Hematopoietic multipotent progenitor cell treated with erythropoietin and hydrocortisone succinate and interleukin-3 and kit ligand, for 8 days (in vitro differentiated cells): ENCODE measurements around the gene CDC37L1.
A peak's percentile ranks its signal among the peaks of the same experiment; 100 is the strongest.

Source experiments
- DNase-seq: peaks from one replicate; pipeline ENCODE4 v3.0.0-alpha.2; 2015

The CDC37L1 gene

DNA sequence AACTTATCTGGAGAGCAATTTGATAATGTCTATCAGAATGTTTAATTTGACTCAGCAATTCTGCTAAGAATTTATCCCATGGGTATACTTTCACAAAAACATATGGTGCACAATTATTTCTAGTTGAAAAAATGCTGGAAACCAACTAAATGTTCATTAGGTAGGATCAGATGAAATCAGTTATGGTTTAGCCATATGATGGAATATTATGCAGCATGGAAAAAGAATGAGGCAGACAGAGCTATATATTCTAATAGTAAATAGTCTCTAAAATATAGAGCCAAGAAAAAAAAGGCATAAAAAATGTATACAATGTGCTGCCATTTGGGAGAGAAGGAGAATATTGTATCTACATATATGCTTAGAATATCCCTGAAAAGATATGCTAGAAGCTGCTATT, 9.5 kb upstream of the CDC37L1 start:
- DNase-seq: no peak

GRCh38 chr9:4670591-4670990, 8.8 kb upstream of the CDC37L1 start:
- no peak for DNase-seq

DNA sequence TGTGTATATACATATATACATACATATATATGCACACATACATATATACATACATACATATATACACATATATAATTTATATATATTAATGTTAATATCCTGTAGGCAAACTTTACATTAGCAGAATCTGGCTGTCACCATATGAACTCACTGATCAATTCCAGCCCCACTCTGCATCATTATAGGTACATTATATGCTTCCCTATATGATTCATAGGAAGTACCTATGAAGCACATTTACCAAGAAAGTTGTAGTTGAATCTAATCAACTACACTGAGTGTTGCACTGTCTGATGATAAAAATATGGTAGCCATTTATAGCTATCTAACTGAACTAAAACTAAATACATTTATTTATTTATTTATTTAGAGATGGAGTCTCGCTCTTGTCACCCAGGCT, 7.6 kb upstream of the CDC37L1 start:
- DNase-seq: no peak

DNA sequence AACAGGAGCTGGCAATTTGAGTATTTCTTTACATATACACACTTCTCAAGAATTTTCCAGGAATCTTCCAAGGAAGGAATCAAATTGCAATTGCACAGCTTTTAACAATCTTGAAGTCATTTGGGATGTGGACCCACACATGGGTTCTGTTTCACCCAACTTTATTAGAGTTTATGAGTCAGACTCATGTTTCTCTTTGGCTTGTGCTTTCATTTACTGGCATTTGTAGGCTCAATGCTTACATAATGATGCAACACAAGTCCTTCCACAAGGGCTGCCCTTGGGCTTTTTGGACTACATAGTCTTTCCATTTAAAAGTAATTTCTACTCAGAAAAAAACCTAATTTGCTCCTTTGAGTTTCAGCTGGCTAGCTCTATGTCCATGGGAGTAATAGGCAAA, 4.6 kb upstream of the CDC37L1 start:
- DNase-seq: no peak

GRCh38 chr9:4677392-4677791, 2.0 kb upstream of the CDC37L1 start:
- no peak for DNase-seq

DNA sequence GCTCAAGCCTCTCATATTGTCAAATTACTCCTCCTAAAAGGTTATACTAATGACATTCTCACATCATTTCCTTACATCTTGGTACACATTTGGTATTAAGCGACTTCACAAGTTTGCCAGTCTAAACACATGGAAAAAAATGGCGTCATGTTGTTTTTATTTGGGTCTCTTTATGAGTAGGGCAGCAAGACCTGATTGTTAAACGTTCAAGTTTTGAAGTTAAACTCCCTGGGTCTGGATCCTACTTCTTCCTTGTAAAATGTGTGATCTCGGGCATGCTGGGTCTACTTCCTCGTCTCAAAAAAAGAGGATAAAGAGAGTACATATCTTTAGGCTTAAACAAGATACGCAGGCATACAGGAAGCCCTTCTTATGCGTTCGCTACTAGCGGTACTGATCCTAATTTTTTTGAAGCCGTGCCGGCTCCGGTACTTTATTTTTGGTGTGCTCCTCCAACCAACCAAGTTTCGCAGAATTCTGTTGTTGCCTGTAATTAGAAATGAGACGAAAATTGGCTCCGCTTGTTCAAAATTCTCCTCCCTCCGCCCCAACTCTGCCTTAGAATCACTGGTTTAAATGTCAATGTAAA, 596 bp upstream of the CDC37L1 start:
- DNase-seq: peak; percentile 76

GRCh38 chr9:4680173-4680525, 780 bp downstream of the CDC37L1 start:
- peak; percentile 23 for DNase-seq

GRCh38 chr9:4680750-4681149, 1.4 kb downstream of the CDC37L1 start:
- peak; percentile 34 for DNase-seq

DNA sequence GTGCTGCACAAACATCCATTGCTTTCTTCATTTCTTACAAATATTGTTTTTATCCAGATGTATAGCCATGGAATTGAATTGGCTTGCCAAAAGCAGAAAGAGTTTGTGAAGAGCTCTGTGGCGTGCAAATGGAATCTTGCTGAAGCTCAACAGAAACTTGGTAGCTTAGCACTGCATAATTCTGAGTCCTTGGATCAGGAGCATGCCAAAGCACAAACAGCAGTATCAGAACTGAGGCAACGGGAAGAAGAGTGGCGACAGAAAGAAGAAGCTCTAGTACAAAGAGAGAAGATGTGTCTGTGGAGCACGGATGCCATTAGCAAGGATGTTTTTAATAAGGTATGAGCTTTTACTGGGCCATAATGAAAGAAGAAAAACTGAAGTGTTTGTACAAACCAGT, 5.5 kb downstream of the CDC37L1 start:
- DNase-seq: no peak

GRCh38 chr9:4686112-4686511, 6.7 kb downstream of the CDC37L1 start:
- peak; percentile 72 for DNase-seq

DNA sequence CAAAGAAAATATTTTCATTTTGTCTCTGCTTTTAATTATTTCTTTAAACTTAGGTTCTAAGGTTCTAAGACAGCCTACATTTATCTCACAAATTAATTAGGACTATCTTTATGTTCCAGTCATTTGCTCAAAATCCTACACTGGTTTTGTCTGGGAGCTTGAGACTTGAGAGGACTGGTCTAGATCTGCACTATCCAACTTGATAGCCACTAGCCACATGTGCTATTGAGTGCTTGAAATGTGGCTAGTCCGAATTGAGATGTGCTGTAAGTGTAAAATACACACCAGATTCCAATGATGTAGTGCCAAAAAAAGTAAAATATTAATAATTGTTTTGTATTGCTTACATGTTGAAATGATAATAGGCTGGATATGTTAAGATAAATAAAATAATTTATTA, 7.2 kb downstream of the CDC37L1 start:
- peak; percentile 26 for DNase-seq

DNA sequence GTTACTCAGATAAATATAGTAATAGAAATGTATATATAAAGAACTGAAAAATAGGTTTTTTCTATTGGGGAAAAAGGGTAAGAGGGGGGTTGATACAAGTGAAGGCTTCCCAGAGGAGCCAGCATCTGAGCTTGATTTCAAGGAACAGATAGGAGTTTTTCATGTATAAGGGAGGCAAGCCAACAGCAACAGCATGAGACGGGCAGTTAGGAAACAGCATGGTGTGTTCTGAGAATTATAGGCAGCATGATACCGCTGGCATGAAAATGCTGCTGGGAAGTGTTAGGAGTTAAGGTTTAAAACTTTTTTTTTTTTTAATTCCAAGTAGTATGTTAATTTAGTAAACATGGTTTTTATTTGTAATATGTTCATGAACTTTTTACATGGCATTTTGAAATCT, 9.7 kb downstream of the CDC37L1 start:
- DNase-seq: peak; percentile 59

GRCh38 chr9:4689687-4690104, 10.3 kb downstream of the CDC37L1 start:
- no peak for DNase-seq

- DNase-seq: no peak
Measured at GRCh38 chr9:4690144-4690543, 10.8 kb downstream of the CDC37L1 start.

DNA sequence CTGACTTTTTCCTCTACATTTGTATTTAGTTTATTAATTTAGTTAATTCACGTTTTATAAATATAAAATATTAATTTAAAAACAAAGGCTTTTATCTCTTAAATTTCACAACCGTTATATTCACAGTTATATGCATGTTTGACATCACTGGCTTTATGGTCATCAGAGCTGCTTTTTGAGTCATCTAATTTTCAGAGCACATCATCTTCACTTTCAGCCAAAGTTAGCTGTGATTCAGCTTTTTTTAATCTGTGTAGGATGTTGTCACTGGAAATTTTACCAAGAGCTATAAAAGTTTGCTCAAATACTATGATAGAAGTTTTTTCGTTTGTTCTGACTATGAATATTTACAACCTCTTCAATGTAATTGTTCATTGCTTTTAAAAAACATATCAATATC, 12.4 kb downstream of the CDC37L1 start:
- DNase-seq: no peak

GRCh38 chr9:4700091-4700490, 20.7 kb downstream of the CDC37L1 start:
- peak; percentile 36 for DNase-seq

DNA sequence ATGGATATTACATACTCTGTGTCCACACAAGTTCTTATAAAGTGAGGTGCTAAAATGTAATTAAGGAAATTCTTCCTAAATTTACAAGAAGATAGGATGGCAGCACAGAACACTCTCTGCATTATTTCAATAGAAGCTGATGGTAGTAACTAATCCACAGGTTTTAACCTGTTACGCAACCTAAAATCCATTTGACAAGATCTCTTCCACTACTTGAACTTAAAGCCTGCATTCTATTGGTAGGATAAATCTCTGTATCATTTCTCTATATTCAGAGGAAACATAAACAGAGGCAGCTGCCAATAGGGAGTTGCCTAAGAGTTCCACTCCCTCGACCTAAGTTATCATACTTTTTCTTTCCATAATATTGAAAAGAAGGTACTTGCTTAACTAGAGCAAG, 21.6 kb downstream of the CDC37L1 start:
- no peak for DNase-seq

GRCh38 chr9:4701526-4701925, 22.2 kb downstream of the CDC37L1 start:
- no peak for DNase-seq

DNA sequence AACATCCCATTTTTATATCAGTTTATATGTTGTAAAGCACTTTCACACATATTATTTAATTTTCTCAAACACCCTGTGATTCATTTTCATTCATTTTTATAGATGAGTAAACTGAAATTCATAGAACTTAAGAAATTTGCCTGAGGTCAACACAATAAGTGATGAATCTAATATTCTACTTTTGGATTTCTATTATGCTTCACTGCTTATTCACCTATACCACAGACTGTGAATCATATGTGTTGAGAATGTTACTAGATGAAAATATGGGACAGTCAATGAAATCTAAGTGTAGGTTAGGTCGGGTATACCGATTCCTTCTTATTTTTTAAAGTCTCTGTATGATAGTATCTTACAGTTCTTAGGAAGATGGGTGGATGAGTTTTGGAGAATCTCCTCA, 24.8 kb downstream of the CDC37L1 start:
- DNase-seq: no peak

DNA sequence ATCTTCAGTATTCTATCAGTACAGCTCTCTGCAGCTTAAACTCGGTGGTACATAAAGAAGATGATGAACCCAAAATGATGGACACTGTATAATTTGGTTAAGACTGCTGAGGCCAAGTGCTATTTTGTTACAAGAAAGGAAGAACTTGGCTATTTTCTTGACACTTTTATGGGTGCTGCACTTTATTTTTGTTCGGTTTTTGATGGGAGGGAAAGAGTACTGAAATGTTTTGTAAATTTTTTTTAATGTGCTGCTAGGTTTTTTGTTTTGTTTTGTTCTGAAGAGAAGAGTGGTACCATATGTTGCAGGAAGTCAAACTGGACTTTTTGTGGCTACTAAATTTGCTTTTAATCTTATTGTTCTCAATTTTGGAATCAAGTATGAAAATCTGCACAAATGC, 26.7 kb downstream of the CDC37L1 start:
- no peak for DNase-seq

- DNase-seq: no peak
Measured at GRCh38 chr9:4706971-4707622, 27.7 kb downstream of the CDC37L1 start.

DNA sequence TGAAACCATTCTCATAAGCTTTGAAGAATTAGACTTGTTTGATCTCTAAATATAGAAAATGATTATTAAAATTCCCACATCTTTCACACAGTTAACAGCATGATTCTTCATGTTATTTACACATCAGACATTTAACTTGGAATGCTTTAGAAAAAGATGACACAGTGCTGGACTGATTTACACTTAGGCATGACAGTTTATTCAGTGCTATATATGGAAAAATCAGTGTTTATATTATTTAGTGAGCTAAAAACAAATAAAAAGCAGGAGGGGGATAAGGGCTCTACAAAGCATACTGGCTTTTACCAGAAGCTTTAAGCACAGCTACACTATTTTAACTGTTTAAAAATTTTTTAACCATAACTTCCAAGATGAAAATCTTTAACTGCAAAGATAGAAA, 30.0 kb downstream of the CDC37L1 start:
- DNase-seq: no peak

- DNase-seq: no peak
Measured at GRCh38 chr9:4713849-4714248, 34.5 kb downstream of the CDC37L1 start.

- no peak for DNase-seq
Measured at GRCh38 chr9:4714266-4715016, 35.1 kb downstream of the CDC37L1 start.

GRCh38 chr9:4716163-4716562, 36.8 kb downstream of the CDC37L1 start:
- no peak for DNase-seq
